Parathyroid adenoma (tissue), 2 donors: ENCODE measurements around the gene DNAL4.

ENCODE experiments used
- H2AFZ ChIP-seq: fragments of 300-600 bp; sonication (generic); one replicate; pipeline ENCODE4 v1.7.0; 2017; ENCODE audit warnings: antibody characterized with exemption, mild to moderate bottlenecking
- H3K27ac ChIP-seq: fragments of 300-600 bp; sonication (generic); one replicate; pipeline ENCODE4 v1.7.0; 2017
- H3K27me3 ChIP-seq: fragments of 300-600 bp; sonication (generic); one replicate; pipeline ENCODE4 v1.7.0; 2017; ENCODE audit warnings: low read length; ENCODE audit not compliant: control insufficient read depth, insufficient read depth
- H3K36me3 ChIP-seq: fragments of 300-600 bp; sonication (generic); one replicate; pipeline ENCODE4 v1.7.0; 2017; ENCODE audit warnings: low read length; ENCODE audit not compliant: control insufficient read depth, insufficient read depth
- H3K4me1 ChIP-seq: fragments of 300-600 bp; sonication (generic); one replicate; pipeline ENCODE4 v1.7.0; 2017; ENCODE audit warnings: control low read depth
- H3K4me2 ChIP-seq: fragments of 300-600 bp; sonication (generic); one replicate; pipeline ENCODE4 v1.7.0; 2017; ENCODE audit warnings: low read length
- H3K4me3 ChIP-seq: fragments of 300-600 bp; sonication (generic); one replicate; pipeline ENCODE4 v1.7.0; 2017; ENCODE audit warnings: low read depth, low read length
- H3K79me2 ChIP-seq: fragments of 300-600 bp; sonication (generic); one replicate; pipeline ENCODE4 v1.7.0; 2017; ENCODE audit warnings: control low read depth
- H3K9ac ChIP-seq: fragments of 300-600 bp; sonication (generic); one replicate; pipeline ENCODE4 v1.7.0; 2017; ENCODE audit warnings: mild to moderate bottlenecking
- H3K9me3 ChIP-seq: fragments of 300-600 bp; sonication (generic); one replicate; pipeline ENCODE4 v1.7.0; 2017; ENCODE audit warnings: low read length; ENCODE audit not compliant: control insufficient read depth
- TF ChIP-seq, protein P1 (sequence below): fragments of 300-600 bp; sonication (generic); IDR thresholded peaks from one replicate; pipeline ENCODE4 v1.7.0; 2017; ENCODE audit warnings: antibody characterized with exemption, mild to moderate bottlenecking
- donor health status: primary hyperparathyroidism.

The DNAL4 gene

DNA sequence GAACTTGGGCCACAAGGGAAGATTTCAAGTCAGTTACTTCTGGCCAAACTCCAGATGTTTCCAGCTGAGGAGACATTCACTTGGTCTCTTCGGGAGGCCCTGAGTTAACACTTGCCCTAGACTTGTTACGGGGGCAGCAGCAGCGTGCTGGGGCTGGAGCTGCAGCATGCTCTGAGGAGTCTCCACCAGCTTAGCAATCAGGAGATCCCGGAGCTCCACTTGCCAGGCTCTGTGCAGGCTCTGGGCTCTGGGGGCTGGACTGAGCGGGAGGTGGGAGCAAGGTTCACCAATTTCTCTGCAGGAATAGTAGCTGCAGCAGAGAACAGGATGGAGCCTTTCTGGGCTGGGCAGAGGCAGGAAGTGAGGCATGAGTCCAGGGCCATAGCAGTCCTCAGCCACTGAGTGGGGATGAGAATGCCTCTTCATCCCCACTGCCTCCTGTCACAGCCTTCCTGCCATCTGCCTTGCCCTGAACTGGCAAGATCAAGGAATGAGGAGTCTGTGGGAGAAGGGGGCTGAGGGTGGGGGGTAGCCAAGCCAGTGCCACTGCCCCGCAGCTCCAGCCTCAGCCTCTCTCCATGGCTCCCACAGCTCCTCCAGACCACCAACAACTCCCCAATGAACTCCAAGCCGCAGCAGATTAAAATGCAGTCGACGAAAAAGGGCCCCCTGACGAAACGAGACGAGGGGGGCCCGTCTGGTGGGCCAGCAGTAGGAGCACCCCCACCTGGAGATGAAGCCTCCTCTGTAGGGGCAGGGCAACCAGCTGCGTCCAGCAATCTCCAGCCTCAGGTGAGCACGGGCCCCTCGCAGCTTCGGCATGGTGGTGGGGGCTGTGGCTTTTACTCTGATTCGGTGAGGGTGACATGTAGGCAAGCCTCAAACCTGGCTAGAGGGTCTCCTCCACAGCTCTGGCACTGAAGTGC lies 64.8 kb downstream of the DNAL4 start:
- H3K4me1 ChIP-seq = no peaks in the 10 kb centered on the region
- no peaks in the 10 kb centered on the region for H3K9me3 ChIP-seq
- H3K27ac ChIP-seq = no peak overlapping the region
- TF ChIP-seq, protein P1, sequence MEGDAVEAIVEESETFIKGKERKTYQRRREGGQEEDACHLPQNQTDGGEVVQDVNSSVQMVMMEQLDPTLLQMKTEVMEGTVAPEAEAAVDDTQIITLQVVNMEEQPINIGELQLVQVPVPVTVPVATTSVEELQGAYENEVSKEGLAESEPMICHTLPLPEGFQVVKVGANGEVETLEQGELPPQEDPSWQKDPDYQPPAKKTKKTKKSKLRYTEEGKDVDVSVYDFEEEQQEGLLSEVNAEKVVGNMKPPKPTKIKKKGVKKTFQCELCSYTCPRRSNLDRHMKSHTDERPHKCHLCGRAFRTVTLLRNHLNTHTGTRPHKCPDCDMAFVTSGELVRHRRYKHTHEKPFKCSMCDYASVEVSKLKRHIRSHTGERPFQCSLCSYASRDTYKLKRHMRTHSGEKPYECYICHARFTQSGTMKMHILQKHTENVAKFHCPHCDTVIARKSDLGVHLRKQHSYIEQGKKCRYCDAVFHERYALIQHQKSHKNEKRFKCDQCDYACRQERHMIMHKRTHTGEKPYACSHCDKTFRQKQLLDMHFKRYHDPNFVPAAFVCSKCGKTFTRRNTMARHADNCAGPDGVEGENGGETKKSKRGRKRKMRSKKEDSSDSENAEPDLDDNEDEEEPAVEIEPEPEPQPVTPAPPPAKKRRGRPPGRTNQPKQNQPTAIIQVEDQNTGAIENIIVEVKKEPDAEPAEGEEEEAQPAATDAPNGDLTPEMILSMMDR = no peak
- H3K36me3 ChIP-seq = no peaks in the 10 kb centered on the region
- no peak overlapping the region for H2AFZ ChIP-seq
- no peak overlapping the region for H3K4me2 ChIP-seq
- no peaks in the 10 kb centered on the region for H3K27me3 ChIP-seq
- H3K9ac ChIP-seq = no peak overlapping the region
- H3K79me2 ChIP-seq = no peaks in the 10 kb centered on the region
- no peak overlapping the region for H3K4me3 ChIP-seq
